ENCODE measurements around the gene KIF26A. TPM values are rescaled to one million over a fixed set of nuclear protein-coding genes. Genes with fewer than 3 reads are reported as not detected.

Gene KIF26A
- total RNA-seq, 4 donors from 2014 or later: 3.7 to 5.3 (median 4.5) TPM

DNA sequence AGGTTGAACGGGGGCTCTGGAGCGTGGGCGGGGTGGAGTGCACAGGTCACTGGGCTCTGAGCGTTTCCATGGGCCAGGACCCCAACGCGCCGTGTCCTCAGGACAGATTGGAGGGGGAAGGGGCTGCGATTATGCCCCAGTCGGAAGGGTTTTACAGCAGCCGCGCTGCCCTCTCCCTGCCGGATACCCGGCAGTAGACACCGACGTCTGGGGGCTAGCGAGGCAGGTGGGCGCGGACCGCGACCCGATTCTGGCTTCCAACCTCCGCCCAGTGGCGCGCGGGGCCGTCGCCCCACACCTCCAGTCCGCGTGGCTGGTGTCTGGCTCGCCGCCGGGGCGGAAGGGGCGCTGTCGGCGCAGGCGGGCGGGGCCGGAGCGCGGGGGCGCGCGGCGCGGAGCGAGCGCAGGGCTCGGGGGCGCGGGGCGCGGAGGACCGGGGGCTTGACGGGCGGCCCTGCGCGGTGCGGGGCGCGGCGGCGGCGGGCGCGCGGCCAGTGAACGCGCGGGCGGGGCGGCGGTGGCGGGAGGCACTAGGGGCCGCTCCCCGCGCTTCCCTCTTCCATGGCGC is 2.4 kb upstream of the KIF26A start:
- intact Hi-C loops (cut with DNase I; ENCODE audit: low total_unique reads): loop anchor here (5.0 to 10.0 kb wide), 2 partner anchors 426 to 499 kb away; no protein-coding TSS in a partner anchor
- no peak overlapping the region for H3K4me3 ChIP-seq (ENCODE audit: low read depth, poor library complexity, severe bottlenecking)
- WGBS, 2 donors: 2 to 3% methylated on average over 29 to 50 of the region's 78 CpGs
- no peak for DNase-seq (ENCODE audit: low spot score in 2 of 2)
- TF ChIP-seq POLR2A (IDR thresholded peaks at IDR 0.05): no peak
- TF ChIP-seq, protein P1, sequence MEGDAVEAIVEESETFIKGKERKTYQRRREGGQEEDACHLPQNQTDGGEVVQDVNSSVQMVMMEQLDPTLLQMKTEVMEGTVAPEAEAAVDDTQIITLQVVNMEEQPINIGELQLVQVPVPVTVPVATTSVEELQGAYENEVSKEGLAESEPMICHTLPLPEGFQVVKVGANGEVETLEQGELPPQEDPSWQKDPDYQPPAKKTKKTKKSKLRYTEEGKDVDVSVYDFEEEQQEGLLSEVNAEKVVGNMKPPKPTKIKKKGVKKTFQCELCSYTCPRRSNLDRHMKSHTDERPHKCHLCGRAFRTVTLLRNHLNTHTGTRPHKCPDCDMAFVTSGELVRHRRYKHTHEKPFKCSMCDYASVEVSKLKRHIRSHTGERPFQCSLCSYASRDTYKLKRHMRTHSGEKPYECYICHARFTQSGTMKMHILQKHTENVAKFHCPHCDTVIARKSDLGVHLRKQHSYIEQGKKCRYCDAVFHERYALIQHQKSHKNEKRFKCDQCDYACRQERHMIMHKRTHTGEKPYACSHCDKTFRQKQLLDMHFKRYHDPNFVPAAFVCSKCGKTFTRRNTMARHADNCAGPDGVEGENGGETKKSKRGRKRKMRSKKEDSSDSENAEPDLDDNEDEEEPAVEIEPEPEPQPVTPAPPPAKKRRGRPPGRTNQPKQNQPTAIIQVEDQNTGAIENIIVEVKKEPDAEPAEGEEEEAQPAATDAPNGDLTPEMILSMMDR (IDR thresholded peaks at IDR 0.05): no peak

- TF ChIP-seq POLR2A (IDR thresholded peaks at IDR 0.05): no peak
- TF ChIP-seq, protein P1 (IDR thresholded peaks at IDR 0.05): no peak
- 2% methylated on average over 50 to 64 of the region's 77 CpGs for WGBS, 2 donors
- peak in 1 of 2 donors; percentile 84 for DNase-seq (ENCODE audit: low spot score in 2 of 2)
- H3K4me3 ChIP-seq (ENCODE audit: low read depth, poor library complexity, severe bottlenecking): no peak overlapping the region
- intact Hi-C loops (cut with DNase I; ENCODE audit: low total_unique reads): loop anchor here (5.0 to 10.0 kb wide), 2 partner anchors 426 to 498 kb away; no protein-coding TSS in a partner anchor
Observed at GRCh38 chr14:104136472-104137296, 1.7 kb upstream of the KIF26A start.

- TF ChIP-seq POLR2A (IDR thresholded peaks at IDR 0.05): no peak
- TF ChIP-seq, protein P1 (IDR thresholded peaks at IDR 0.05): peak in 1 of 3 donors; percentile 40
- DNase-seq (ENCODE audit: low spot score in 2 of 2): peak in 1 of 2 donors; percentile 91
- intact Hi-C loops (cut with DNase I; ENCODE audit: low total_unique reads): loop anchor here (5.0 to 10.0 kb wide), 2 partner anchors 425 to 497 kb away; no protein-coding TSS in a partner anchor
- WGBS, 2 donors: 0 to 1% methylated on average over 36 to 62 of the region's 88 CpGs
- H3K4me3 ChIP-seq (ENCODE audit: low read depth, poor library complexity, severe bottlenecking): peak overlapping the region; percentile 28
Observed at GRCh38 chr14:104137297-104138097, 890 bp upstream of the KIF26A start.

DNA sequence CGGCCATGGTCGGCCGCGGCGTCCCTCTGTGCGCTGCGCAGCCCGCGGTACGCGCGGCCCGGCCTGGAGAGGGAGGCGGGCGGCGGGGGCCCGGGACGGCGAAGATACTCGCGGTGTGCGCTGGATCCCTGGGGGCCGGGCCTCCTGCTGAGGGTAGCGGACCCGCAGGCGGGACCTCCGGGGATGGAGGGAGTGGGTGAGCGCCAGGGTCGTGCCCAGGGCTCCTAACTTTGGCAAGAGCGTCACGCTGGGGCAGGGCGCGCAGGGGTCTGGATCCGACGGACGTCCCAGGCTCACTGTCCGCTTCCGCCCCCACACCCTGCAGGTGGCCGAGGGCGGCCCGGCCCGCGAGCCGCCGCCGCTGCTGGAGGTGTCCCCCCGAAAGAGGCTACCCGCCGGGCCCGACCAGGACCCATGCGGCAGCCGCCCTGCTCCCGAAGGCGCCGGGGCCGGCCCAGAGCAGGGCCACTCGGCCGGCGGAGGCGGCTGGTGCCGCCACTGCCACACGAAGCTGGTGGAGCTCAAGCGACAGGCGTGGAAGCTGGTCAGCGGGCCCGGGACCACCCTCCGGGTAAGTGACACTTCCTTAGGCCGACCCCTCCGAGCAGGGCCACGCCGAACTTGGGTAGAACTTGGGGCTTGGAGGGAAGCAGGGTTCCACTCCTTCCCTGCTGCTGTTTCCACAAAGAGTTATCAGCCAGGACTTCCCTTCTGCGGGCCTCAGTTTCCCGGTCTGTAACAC is 502 bp downstream of the KIF26A start:
- TF ChIP-seq POLR2A (IDR thresholded peaks at IDR 0.05): no peak
- TF ChIP-seq, protein P1 (IDR thresholded peaks at IDR 0.05): no peak
- WGBS, 2 donors: 3% methylated on average over 33 to 45 of the region's 73 CpGs
- intact Hi-C loops (cut with DNase I; ENCODE audit: low total_unique reads): loop anchor here (5.0 to 10.0 kb wide), 2 partner anchors 423 to 496 kb away; no protein-coding TSS in a partner anchor
- H3K4me3 ChIP-seq (ENCODE audit: low read depth, poor library complexity, severe bottlenecking): peak overlapping the region; percentile 28
- DNase-seq (ENCODE audit: low spot score in 2 of 2): peak in 1 of 2 donors; percentile 83

All from lower leg skin (tissue), 4 donors.